Erythroblast (primary cell): ENCODE data around the gene LRMDA.

Experiments used
- GATA1 ChIP-seq: IDR thresholded peaks from 2 replicates; pipeline ENCODE4 v1.6.1; 2011; ENCODE audit warnings: low read depth, mild to moderate bottlenecking, control low read depth, low read length, moderate library complexity
- POLR2A ChIP-seq: IDR thresholded peaks from 2 replicates; pipeline ENCODE4 v1.6.1; 2011; ENCODE audit warnings: mild to moderate bottlenecking, low read length

DNA sequence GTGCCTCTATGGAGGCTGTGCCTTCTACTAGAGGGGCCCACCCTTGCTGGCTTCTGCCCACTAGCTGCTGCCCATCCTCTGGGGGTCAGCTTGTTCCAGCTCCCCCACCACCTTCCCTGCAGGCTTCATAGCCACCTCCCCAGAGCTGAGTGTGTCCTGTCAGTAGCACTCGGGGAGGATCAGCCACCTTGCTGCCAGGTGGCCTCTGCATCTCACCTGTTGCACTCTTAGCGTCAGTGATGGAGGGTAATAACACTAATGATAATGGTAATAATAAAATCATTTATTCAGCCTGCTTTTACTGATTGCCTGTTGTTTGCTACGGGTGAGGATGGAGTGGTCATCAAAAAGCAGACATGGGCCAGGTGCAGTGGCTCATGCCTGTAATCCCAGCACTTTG, 377.6 kb downstream of the LRMDA start:
- TF ChIP-seq POLR2A (no peak), GATA1 (no peak)
